Activated naive CD8-positive, alpha-beta T cell (primary cell): Measurements from ENCODE around the gene FBXL7.

Source experiments
- H3K27ac Mint-ChIP-seq: one replicate; pipeline ENCODE4 v1.8.0; 2021; ENCODE audit warnings: mixed read lengths
- H3K27me3 Mint-ChIP-seq: one replicate; pipeline ENCODE4 v1.8.0; 2021; ENCODE audit warnings: mixed read lengths
- H3K36me3 Mint-ChIP-seq: one replicate; pipeline ENCODE4 v1.8.0; 2021; ENCODE audit warnings: mixed read lengths
- H3K4me1 Mint-ChIP-seq: one replicate; pipeline ENCODE4 v1.8.0; 2021; ENCODE audit warnings: low read depth, mixed read lengths
- H3K4me3 Mint-ChIP-seq: one replicate; pipeline ENCODE4 v1.8.0; 2021; ENCODE audit warnings: mild to moderate bottlenecking, mixed read lengths
- H3K9me3 Mint-ChIP-seq: one replicate; pipeline ENCODE4 v1.8.0; 2021; ENCODE audit warnings: low read depth, mixed read lengths

Gene FBXL7

DNA sequence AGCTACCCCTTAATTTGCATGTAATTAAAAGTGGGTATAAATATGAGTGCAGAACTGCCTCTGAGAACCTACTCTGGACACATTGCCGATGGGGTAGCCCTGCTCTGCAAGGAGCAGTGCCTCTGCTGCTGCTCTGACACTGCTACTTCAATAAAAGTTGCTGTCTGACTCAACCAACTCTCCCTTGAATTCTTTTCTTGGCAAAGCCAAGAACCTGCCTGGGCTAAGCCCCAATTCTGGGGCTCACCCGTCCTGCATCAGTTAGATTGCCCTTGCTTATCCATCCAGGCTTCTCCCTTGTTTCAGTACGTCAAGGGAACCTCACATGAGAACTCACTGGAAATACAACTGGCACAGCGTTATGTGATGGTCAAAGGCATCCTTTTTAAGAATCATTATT, 44.1 kb downstream of the FBXL7 start:
- no peaks in the 10 kb centered on the region for H3K27me3 Mint-ChIP-seq
- H3K4me3 Mint-ChIP-seq, result no peak overlapping the region
- H3K9me3 Mint-ChIP-seq, result no peaks in the 10 kb centered on the region
- H3K4me1 Mint-ChIP-seq, result no peaks in the 10 kb centered on the region
- H3K27ac Mint-ChIP-seq, result no peak overlapping the region
- no peaks in the 10 kb centered on the region for H3K36me3 Mint-ChIP-seq

DNA sequence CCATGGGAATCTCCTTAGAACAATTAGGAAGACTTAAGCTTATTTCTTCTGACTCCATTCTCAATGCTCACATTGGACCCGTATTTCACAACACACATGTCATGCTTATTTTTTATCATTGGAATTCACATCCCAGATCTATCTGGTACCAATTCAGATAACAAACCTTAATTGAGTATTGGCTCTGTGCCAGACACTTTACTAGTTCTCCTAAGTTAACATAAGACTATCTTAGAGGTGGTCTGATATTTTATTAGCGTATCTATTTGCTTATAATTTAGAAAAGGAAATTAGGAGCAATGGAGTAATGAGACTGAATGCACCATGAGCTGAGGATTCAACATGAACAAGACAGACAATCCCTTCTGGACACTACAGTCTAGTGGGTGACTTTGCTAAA, 45.1 kb downstream of the FBXL7 start:
- H3K9me3 Mint-ChIP-seq, result no peaks in the 10 kb centered on the region
- H3K27me3 Mint-ChIP-seq, result no peaks in the 10 kb centered on the region
- no peak overlapping the region for H3K4me3 Mint-ChIP-seq
- no peaks in the 10 kb centered on the region for H3K36me3 Mint-ChIP-seq
- no peaks in the 10 kb centered on the region for H3K4me1 Mint-ChIP-seq
- no peak overlapping the region for H3K27ac Mint-ChIP-seq

DNA sequence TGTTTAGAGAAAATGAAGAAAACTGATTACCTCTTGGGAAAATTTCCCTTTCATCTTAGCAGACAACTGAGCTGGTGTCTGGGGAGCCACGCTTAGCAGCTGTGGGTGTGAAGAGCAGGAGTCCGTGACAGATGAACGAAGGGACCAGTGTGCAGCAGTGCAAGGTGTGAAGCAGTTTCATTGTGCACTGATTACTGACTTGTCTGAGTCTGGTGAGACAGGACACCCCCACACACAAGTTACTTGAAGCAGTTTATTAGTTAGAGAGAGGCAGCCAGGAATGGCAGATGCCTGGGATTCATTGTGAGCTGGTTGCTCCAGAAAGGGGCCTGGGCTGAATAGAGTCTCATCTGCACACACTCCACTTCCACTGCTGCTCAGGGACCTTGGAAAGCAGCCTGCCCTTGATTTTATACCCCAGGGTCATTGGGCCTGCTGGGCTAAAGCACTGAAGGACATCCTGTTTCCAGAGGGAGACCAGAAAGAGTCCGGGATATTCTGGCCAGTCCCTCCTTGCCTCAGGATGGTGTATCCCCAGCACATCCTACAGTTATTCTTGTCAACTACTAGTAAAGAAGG, 47.4 kb downstream of the FBXL7 start:
- H3K4me1 Mint-ChIP-seq, result no peaks in the 10 kb centered on the region
- no peak overlapping the region for H3K27ac Mint-ChIP-seq
- H3K36me3 Mint-ChIP-seq, result no peaks in the 10 kb centered on the region
- H3K4me3 Mint-ChIP-seq, result no peak overlapping the region
- H3K9me3 Mint-ChIP-seq, result no peaks in the 10 kb centered on the region
- no peaks in the 10 kb centered on the region for H3K27me3 Mint-ChIP-seq

DNA sequence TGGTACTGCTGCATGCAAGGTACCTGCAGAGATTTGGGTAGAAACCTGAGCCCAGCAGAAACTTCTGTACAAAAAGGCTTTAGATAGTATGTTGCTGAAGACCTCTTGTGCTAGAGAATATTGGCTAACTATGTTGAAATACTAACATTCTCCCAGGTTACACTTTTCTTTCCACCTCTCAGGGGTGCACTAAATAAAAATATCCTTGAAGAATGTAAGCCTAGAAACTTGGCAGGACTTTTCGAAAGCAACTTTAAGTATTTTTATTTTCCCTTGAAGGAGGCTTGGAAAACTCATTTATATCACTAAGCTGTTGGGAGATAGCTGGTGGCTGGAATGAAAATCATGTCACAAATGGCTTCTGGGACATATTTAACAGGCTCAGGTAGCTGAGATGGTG, 50.0 kb downstream of the FBXL7 start:
- Mint-ChIP-seq H3K9me3 (no peaks in the 10 kb centered on the region), H3K27ac (no peak overlapping the region), H3K4me1 (no peaks in the 10 kb centered on the region), H3K27me3 (no peaks in the 10 kb centered on the region), H3K4me3 (no peak overlapping the region), H3K36me3 (no peaks in the 10 kb centered on the region)

DNA sequence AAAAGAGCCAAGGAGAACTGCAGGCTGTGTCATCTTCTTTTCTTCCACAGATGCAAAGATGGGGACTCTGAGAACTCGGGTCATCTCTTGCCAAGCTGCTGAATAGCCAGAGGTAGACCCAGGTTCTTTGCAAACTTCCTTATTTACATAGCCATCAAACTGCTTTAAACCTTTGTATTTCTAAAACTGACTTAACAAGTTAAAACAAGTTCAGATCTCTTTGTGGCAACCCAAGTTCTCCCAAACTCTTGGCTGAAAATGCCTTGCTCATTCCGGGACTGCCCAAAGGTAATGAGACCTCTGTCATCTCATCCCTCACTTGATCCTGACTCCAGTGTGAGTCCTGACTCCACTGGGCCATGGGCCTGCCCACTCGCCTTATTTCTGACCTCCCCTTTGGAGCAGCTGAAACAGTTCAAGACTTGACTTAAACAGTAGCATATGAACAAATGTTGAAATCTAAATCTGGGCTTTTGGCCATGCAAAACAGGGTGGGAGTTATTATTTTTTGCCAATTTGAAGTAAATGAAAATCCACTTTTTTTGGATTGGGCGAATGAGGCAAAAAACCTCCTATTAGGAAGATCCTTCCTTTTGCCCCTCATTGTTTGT, 50.6 kb downstream of the FBXL7 start:
- H3K27me3 Mint-ChIP-seq, result no peaks in the 10 kb centered on the region
- no peak overlapping the region for H3K27ac Mint-ChIP-seq
- no peaks in the 10 kb centered on the region for H3K9me3 Mint-ChIP-seq
- H3K4me1 Mint-ChIP-seq, result no peaks in the 10 kb centered on the region
- no peaks in the 10 kb centered on the region for H3K36me3 Mint-ChIP-seq
- no peak overlapping the region for H3K4me3 Mint-ChIP-seq

DNA sequence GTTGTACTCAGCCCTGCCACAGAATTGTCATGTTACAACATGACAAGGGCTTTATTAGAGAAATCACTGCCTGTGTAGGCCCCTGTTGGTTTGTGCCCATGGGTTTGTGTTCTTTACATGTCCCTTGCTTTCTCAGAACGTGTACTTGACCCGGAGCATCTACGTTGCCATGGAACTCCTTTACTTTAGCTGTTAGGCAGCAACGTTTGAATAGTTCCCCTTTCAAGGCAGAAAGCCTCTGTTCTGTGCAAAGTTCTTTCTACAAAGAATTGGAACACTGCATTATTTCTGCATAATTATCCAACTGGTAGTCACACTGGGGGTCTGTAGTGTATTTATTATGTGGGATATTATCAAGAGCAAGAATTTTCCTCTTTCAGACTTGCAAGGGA, 51.1 kb downstream of the FBXL7 start:
- Mint-ChIP-seq H3K9me3 (no peaks in the 10 kb centered on the region), H3K4me3 (no peak overlapping the region), H3K27ac (no peak overlapping the region), H3K4me1 (no peaks in the 10 kb centered on the region), H3K36me3 (no peaks in the 10 kb centered on the region), H3K27me3 (no peaks in the 10 kb centered on the region)

DNA sequence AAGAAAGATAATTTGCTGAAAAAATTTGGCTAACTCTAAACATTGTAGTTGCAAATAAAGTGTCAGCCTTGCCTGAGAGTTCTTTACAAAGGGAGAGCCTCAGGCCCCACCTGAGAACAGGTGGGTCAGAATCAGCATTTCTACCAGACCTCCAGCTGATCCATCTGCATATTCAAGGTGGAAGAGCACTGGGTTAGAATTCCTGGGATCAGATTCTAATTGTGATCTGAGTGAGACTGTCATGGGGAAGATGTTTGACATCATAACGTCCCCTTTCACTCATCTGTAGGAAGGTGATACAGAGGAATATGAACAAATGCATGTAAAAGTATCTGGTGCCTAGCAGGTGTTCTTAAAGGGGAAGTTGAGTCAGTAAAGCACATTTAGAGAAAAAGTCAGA, 54.6 kb downstream of the FBXL7 start:
- no peaks in the 10 kb centered on the region for H3K27me3 Mint-ChIP-seq
- no peak overlapping the region for H3K4me3 Mint-ChIP-seq
- no peak overlapping the region for H3K27ac Mint-ChIP-seq
- no peaks in the 10 kb centered on the region for H3K9me3 Mint-ChIP-seq
- no peaks in the 10 kb centered on the region for H3K4me1 Mint-ChIP-seq
- H3K36me3 Mint-ChIP-seq, result no peaks in the 10 kb centered on the region

DNA sequence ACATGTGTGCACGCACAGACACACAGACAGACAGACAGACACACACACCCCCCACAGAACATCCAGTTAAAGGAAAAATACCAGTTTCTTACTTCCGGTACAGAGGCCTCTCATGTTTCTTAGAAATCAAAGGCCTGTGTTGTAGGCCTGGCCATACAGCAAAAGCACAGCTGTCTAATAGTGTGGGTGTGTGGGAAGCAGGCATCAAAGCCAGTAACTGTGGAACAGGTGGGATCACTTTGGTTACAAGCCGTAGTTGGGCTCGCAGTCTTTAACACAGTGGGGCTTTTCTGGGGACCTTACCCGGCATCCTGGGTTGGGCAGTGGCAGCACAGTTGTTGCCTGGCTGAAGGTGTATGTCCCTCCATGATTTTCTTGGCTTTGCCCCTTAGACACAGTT, 55.2 kb downstream of the FBXL7 start:
- Mint-ChIP-seq H3K9me3 (no peaks in the 10 kb centered on the region), H3K4me3 (no peak overlapping the region), H3K36me3 (no peaks in the 10 kb centered on the region), H3K4me1 (no peaks in the 10 kb centered on the region), H3K27ac (no peak overlapping the region), H3K27me3 (no peaks in the 10 kb centered on the region)

DNA sequence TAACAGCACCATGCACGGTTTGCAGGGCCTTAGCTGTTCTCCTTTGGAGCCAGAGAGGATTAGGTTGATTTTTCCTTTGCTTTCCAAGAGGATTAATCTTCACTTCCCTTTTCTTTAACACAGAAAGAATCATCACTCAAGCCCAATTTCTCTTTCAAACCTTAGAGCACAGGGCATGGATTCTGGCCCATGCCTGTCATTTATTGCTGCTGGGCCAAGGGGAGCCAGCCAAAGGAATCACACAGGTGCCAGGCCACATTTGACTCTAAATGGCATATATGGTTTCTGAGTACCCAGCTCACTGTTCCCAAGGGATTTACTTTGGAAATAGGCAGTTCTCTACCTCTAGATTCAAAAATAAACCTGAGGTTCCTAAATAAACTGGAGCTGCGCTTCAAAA, 58.3 kb downstream of the FBXL7 start:
- Mint-ChIP-seq H3K27ac (no peak overlapping the region), H3K4me3 (no peak overlapping the region), H3K36me3 (no peaks in the 10 kb centered on the region), H3K4me1 (no peaks in the 10 kb centered on the region), H3K9me3 (no peaks in the 10 kb centered on the region), H3K27me3 (no peaks in the 10 kb centered on the region)

DNA sequence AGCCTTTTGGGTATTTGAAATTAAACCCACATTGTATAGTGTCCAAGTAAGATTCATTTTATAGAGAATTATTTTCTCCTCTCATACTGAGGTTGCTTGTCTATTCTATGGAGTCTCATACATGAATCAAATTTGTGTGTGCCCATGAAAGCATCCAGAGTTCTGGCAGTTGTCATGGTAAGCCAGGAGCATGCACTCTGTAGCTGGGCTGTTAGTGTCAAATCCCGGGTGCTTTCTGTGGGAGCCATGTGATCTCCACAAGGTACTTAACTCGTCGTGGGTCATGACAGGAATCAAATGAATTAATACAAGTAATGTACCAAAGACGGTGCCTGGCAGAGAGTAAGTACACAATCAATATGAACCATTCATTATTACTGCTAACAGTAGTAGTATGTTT, 58.7 kb downstream of the FBXL7 start:
- Mint-ChIP-seq H3K4me1 (no peaks in the 10 kb centered on the region), H3K9me3 (no peaks in the 10 kb centered on the region), H3K27ac (no peak overlapping the region), H3K36me3 (no peaks in the 10 kb centered on the region), H3K27me3 (no peaks in the 10 kb centered on the region), H3K4me3 (no peak overlapping the region)

DNA sequence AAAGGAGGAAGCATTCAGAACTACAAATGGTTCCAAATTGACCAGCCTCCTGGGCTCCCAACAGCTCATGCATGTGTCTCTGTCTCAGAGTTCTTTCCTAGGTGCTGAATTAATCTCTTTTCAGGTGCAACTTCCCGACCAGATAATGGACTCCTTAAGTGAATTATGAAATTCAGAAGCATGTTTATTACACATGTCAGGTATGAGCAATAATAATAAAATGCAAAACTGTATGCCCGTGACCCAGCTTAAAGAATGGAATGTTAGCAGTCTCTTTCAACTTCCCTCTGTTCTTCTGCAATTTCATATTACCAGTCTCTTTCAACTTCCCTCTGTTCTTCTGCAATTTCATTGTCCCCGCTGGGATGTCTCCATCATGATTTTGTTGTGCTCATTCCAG, 60.4 kb downstream of the FBXL7 start:
- H3K36me3 Mint-ChIP-seq, result no peaks in the 10 kb centered on the region
- H3K4me3 Mint-ChIP-seq, result no peak overlapping the region
- no peak overlapping the region for H3K27ac Mint-ChIP-seq
- no peaks in the 10 kb centered on the region for H3K27me3 Mint-ChIP-seq
- no peaks in the 10 kb centered on the region for H3K9me3 Mint-ChIP-seq
- no peaks in the 10 kb centered on the region for H3K4me1 Mint-ChIP-seq

DNA sequence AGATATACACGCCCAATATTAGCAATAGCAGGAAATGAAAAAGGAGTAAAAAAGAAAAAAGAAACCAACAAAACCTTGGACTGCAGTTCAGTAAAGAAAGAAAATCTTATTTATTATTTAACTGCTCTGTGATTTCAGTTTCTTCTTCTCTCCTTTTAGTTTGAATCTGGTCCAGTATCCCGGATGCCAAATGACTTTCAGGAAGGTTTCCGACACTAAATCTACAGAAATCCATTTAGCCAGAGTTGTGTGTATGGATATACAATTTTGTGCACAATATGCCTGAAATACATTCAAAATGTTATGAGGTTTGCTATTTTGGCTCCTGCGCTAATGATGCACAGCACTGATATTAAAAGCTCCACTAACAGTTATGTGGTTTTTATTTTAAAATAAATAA, 64.5 kb downstream of the FBXL7 start:
- Mint-ChIP-seq H3K9me3 (peaks cover 6% of the 10 kb centered on the region), H3K27ac (no peak overlapping the region), H3K4me3 (no peak overlapping the region), H3K27me3 (no peaks in the 10 kb centered on the region), H3K4me1 (no peaks in the 10 kb centered on the region), H3K36me3 (no peaks in the 10 kb centered on the region)

DNA sequence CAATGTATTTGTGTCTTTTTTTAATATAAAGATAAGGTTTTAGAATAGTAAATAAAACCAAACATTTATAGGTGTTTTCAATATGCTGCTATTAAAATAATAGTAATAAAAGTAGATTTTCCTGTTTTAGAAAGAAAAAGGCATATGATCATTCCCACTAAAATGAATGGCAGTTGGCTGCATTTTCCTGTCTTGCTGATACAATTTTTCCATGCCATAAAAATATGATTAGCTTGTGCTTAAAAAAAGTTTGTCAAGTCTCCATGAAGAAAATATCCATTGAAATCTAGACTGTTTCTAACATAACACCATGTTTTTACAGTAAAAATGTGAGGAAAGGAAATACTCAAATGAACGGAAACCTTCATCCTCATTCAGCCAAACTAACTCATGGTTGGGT, 65.0 kb downstream of the FBXL7 start:
- H3K4me1 Mint-ChIP-seq, result no peaks in the 10 kb centered on the region
- H3K9me3 Mint-ChIP-seq, result peaks cover 6% of the 10 kb centered on the region
- H3K27ac Mint-ChIP-seq, result no peak overlapping the region
- H3K27me3 Mint-ChIP-seq, result no peaks in the 10 kb centered on the region
- H3K4me3 Mint-ChIP-seq, result no peak overlapping the region
- no peaks in the 10 kb centered on the region for H3K36me3 Mint-ChIP-seq

DNA sequence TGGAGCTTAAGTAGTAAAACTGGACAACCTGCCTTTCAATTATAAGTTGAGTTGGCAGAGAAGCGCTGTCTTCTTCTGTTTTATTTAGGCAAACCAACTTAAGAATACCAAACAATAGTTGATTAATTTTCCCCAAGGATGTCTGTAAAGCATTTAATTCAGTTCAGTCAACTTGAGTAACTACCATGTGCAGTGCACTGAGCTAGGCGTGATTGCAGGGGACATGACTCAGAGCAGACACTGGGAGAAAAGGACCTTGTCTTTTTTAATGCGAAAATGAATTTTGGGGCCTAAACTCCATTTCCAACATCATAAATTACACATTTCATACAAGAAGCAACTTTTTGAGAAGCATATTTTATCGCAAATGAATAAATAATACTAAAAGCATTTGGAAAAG, 66.3 kb downstream of the FBXL7 start:
- H3K27me3 Mint-ChIP-seq, result no peaks in the 10 kb centered on the region
- H3K36me3 Mint-ChIP-seq, result no peaks in the 10 kb centered on the region
- no peaks in the 10 kb centered on the region for H3K4me1 Mint-ChIP-seq
- H3K27ac Mint-ChIP-seq, result no peak overlapping the region
- peaks cover 6% of the 10 kb centered on the region for H3K9me3 Mint-ChIP-seq
- H3K4me3 Mint-ChIP-seq, result no peak overlapping the region

DNA sequence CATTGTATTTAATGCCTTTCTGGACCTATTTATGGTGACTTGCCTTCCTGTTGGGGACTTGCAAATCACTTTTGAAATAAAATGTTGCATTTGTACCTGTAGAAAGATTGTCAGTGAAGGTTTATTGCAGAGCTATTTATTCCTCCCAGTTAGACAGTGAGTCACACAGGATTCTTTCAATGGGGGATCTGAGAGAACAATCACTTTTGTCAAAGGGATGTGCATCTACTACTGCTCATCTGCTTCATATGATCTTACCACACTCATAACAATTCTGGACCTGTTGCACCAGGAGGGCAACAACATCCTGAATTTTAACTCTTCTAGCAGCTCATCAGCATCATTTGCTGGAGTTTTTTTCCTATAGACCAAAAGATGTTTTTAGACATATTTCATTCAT, 66.8 kb downstream of the FBXL7 start:
- no peaks in the 10 kb centered on the region for H3K4me1 Mint-ChIP-seq
- no peaks in the 10 kb centered on the region for H3K27me3 Mint-ChIP-seq
- H3K27ac Mint-ChIP-seq, result no peak overlapping the region
- peaks cover 6% of the 10 kb centered on the region for H3K9me3 Mint-ChIP-seq
- H3K36me3 Mint-ChIP-seq, result no peaks in the 10 kb centered on the region
- H3K4me3 Mint-ChIP-seq, result no peak overlapping the region

DNA sequence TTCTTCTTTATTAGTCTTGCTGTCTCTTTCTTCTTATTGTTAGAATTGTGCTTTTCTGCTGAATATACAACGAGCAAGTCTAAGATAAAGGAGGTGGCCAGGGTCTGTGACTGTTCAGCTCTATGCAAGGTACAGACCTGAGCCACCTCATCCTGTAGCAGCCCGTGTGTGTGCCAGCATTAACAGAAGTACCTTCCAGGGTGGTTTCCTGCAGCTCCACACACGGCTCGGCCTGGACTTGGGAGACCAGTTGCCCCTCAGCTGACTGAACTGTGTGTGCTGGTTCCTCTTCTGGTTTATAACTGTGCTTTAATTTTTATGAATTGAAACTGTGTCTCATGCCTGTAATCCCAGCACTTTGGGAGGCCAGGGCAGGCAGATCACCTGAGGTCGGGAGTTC, 70.5 kb downstream of the FBXL7 start:
- no peak overlapping the region for H3K27ac Mint-ChIP-seq
- H3K4me1 Mint-ChIP-seq, result no peaks in the 10 kb centered on the region
- H3K9me3 Mint-ChIP-seq, result peaks cover 6% of the 10 kb centered on the region
- H3K36me3 Mint-ChIP-seq, result no peaks in the 10 kb centered on the region
- no peaks in the 10 kb centered on the region for H3K27me3 Mint-ChIP-seq
- no peak overlapping the region for H3K4me3 Mint-ChIP-seq
